Measurements from ENCODE around the gene INTS3. TPM values are rescaled to one million over a fixed set of nuclear protein-coding genes. Genes with fewer than 3 reads are reported as not detected.
A peak's percentile ranks its signal among the peaks of the same experiment; 100 is the strongest.

INTS3 gene
- total RNA-seq, 1 donor from 2014 or later, result 56.7 TPM

- H3K27me3 Mint-ChIP-seq (ENCODE audit: unreplicated experiment), result no peaks in the 10 kb centered on the region
- no peaks in the 10 kb centered on the region for H3K9me3 Mint-ChIP-seq (ENCODE audit: unreplicated experiment)
- peaks cover 2% of the 10 kb centered on the region for H3K4me1 Mint-ChIP-seq (ENCODE audit: low read depth, unreplicated experiment)
- TF ChIP-seq CTCF (IDR thresholded peaks at IDR 0.05; ENCODE audit: partially characterized antibody, unreplicated experiment), result no peak
- H3K36me3 Mint-ChIP-seq (ENCODE audit: unreplicated experiment), result no peaks in the 10 kb centered on the region
- H3K4me3 Mint-ChIP-seq (ENCODE audit: unreplicated experiment), result peak overlapping the region; percentile 34
- no peak for DNase-seq
- H3K27ac Mint-ChIP-seq (ENCODE audit: unreplicated experiment), result no peak overlapping the region
These were observed 30.4 kb upstream of the INTS3 start for GRCh38 chr1:153697191-153698019.

- H3K27ac Mint-ChIP-seq (ENCODE audit: unreplicated experiment), result no peak overlapping the region
- peak overlapping the region; percentile 34 for H3K4me3 Mint-ChIP-seq (ENCODE audit: unreplicated experiment)
- H3K4me1 Mint-ChIP-seq (ENCODE audit: low read depth, unreplicated experiment), result peaks cover 2% of the 10 kb centered on the region
- peak; percentile 31 for DNase-seq
- H3K27me3 Mint-ChIP-seq (ENCODE audit: unreplicated experiment), result no peaks in the 10 kb centered on the region
- TF ChIP-seq CTCF (IDR thresholded peaks at IDR 0.05; ENCODE audit: partially characterized antibody, unreplicated experiment), result no peak
- no peaks in the 10 kb centered on the region for H3K9me3 Mint-ChIP-seq (ENCODE audit: unreplicated experiment)
- no peaks in the 10 kb centered on the region for H3K36me3 Mint-ChIP-seq (ENCODE audit: unreplicated experiment)
These were observed 29.6 kb upstream of the INTS3 start for GRCh38 chr1:153698020-153698922.

- Mint-ChIP-seq H3K27me3 (ENCODE audit: unreplicated experiment) (no peaks in the 10 kb centered on the region), H3K9me3 (ENCODE audit: unreplicated experiment) (no peaks in the 10 kb centered on the region), H3K36me3 (ENCODE audit: unreplicated experiment) (no peaks in the 10 kb centered on the region), H3K4me1 (ENCODE audit: low read depth, unreplicated experiment) (peaks cover 2% of the 10 kb centered on the region), H3K27ac (ENCODE audit: unreplicated experiment) (no peak overlapping the region), H3K4me3 (ENCODE audit: unreplicated experiment) (no peak overlapping the region)
- no peak for TF ChIP-seq CTCF (IDR thresholded peaks at IDR 0.05; ENCODE audit: partially characterized antibody, unreplicated experiment)
- DNase-seq, result no peak
These were observed 28.7 kb upstream of the INTS3 start for GRCh38 chr1:153698923-153699714.

GRCh38 chr1:153699768-153700167 is 28.1 kb upstream of the INTS3 start:
- no peaks in the 10 kb centered on the region for H3K36me3 Mint-ChIP-seq (ENCODE audit: unreplicated experiment)

More at GRCh38 chr1:153699768-153700167, 28.1 kb upstream of the INTS3 start:
- no peak for TF ChIP-seq CTCF (IDR thresholded peaks at IDR 0.05; ENCODE audit: partially characterized antibody, unreplicated experiment)
- no peak overlapping the region for H3K27ac Mint-ChIP-seq (ENCODE audit: unreplicated experiment)
- H3K4me3 Mint-ChIP-seq (ENCODE audit: unreplicated experiment), result no peak overlapping the region
- no peaks in the 10 kb centered on the region for H3K9me3 Mint-ChIP-seq (ENCODE audit: unreplicated experiment)
- no peaks in the 10 kb centered on the region for H3K27me3 Mint-ChIP-seq (ENCODE audit: unreplicated experiment)
- peaks cover 2% of the 10 kb centered on the region for H3K4me1 Mint-ChIP-seq (ENCODE audit: low read depth, unreplicated experiment)
- no peak for DNase-seq
